ENCODE data around the gene DNAH10. TPM values are rescaled to one million over a fixed set of nuclear protein-coding genes. Genes with fewer than 3 reads are reported as not detected.

Gene DNAH10
- total RNA-seq, 1 experiment from 2014 or later = 0.39 TPM

GRCh38 chr12:123748661-123749060 lies 13.4 kb upstream of the DNAH10 start:
- BruUV-seq (replicated peaks) = no TSS peak
- ChIA-PET CTCF (no interaction called here), POLR2A (no interaction called here)
- intact Hi-C loops (cut with micrococcal nuclease; ENCODE audit: unreplicated experiment) (no loop called here), in situ Hi-C loops (cut with HindIII; ENCODE audit: low pct_unique_long_range_greater_than_20kb, low sequenced_read_pairs) (no loop called here)
- Histone ChIP-seq H3K36me3 (ENCODE audit: control insufficient read depth, insufficient read depth, low read length) (peaks cover 3% of the 10 kb centered on the region), H3K4me3 (ENCODE audit: low read depth in 2 of 2, low read length in 2 of 2) (no peak overlapping the region), H3K9me3 (ENCODE audit: control insufficient read depth, insufficient read depth, low read depth, low read length) (no peaks in the 10 kb centered on the region), H3K27ac (ENCODE audit: low read length) (no peak overlapping the region), H3K4me1 (ENCODE audit: control insufficient read depth, insufficient read depth, low read length) (no peaks in the 10 kb centered on the region), H3K27me3 (ENCODE audit: control insufficient read depth, insufficient read depth, low read length) (no peaks in the 10 kb centered on the region)
- ATAC-seq (no peak), DNase-seq (ENCODE audit: low read depth, low spot score) (no peak)
- TF ChIP-seq TCF7L2 (IDR thresholded peaks at IDR 0.05; ENCODE audit: low read depth, low read length) (no peak), SIN3A (IDR thresholded peaks at IDR 0.05; ENCODE audit: borderline replicate concordance, insufficient read depth, low read depth, low read length) (no peak), REST (IDR thresholded peaks at IDR 0.05; ENCODE audit: insufficient read depth in 1 of 2, low read depth in 2 of 2, low read length in 1 of 2) (no peak), POLR2AphosphoS5 (IDR thresholded peaks at IDR 0.05; ENCODE audit: low read depth, low read length) (no peak), CTCF (IDR thresholded peaks at IDR 0.05) (no peak)

- TF ChIP-seq CTCF (IDR thresholded peaks at IDR 0.05) (no peak), REST (IDR thresholded peaks at IDR 0.05; ENCODE audit: insufficient read depth in 1 of 2, low read depth in 2 of 2, low read length in 1 of 2) (no peak), SIN3A (IDR thresholded peaks at IDR 0.05; ENCODE audit: borderline replicate concordance, insufficient read depth, low read depth, low read length) (no peak), POLR2AphosphoS5 (IDR thresholded peaks at IDR 0.05; ENCODE audit: low read depth, low read length) (no peak), TCF7L2 (IDR thresholded peaks at IDR 0.05; ENCODE audit: low read depth, low read length) (no peak)
- peaks cover 3% of the 10 kb centered on the region for H3K36me3 ChIP-seq (ENCODE audit: control insufficient read depth, insufficient read depth, low read length)
- in situ Hi-C loops (cut with HindIII; ENCODE audit: low pct_unique_long_range_greater_than_20kb, low sequenced_read_pairs) = no loop called here
Measured at GRCh38 chr12:123749355-123749754, 12.7 kb upstream of the DNAH10 start.

More at GRCh38 chr12:123749355-123749754, 12.7 kb upstream of the DNAH10 start:
- H3K27me3 ChIP-seq (ENCODE audit: control insufficient read depth, insufficient read depth, low read length) = no peaks in the 10 kb centered on the region
- ATAC-seq (no peak), DNase-seq (ENCODE audit: low read depth, low spot score) (no peak)
- intact Hi-C loops (cut with micrococcal nuclease; ENCODE audit: unreplicated experiment) = no loop called here
- no peak overlapping the region for H3K4me3 ChIP-seq (ENCODE audit: low read depth in 2 of 2, low read length in 2 of 2)
- H3K27ac ChIP-seq (ENCODE audit: low read length) = no peak overlapping the region
- no peaks in the 10 kb centered on the region for H3K4me1 ChIP-seq (ENCODE audit: control insufficient read depth, insufficient read depth, low read length)
- ChIA-PET POLR2A (no interaction called here), CTCF (interaction anchor here (0.6 kb wide), 1 partner anchor 131 kb away, joined by 3 read pairs; no protein-coding TSS in a partner anchor)
- H3K9me3 ChIP-seq (ENCODE audit: control insufficient read depth, insufficient read depth, low read depth, low read length) = no peaks in the 10 kb centered on the region
- no TSS peak for BruUV-seq (replicated peaks)
